ENCODE results near the gene MCM9. TPM values are rescaled to one million over a fixed set of nuclear protein-coding genes. Genes with fewer than 3 reads are reported as not detected.

Gene MCM9
- total and polyA plus RNA-seq, 2 of the 13 experiments (the other 11 are each of a cell fraction or from before 2014, with no cell fraction given) = 3.8 to 17.2 TPM

GRCh38 chr6:118905084-118905483, 29.9 kb downstream of the MCM9 start:
- no peaks in the 10 kb centered on the region for H3K9me3 ChIP-seq (ENCODE audit: low read length)
- no peak for DNase-seq (ENCODE audit: low spot score)
- ChIA-PET POLR2A (no interaction called here), CTCF (ENCODE audit: low intra/inter-chr PET ratio, low total read pairs) (no interaction called here)
- H3K4me3 ChIP-seq (replicated peaks in 1 of 3; ENCODE audit: insufficient read depth in 1 of 3, low read depth in 2 of 3, low read length in 3 of 3) = no peak overlapping the region
- peaks cover 17 to 82% of the 10 kb centered on the region in 2 experiments for H3K36me3 ChIP-seq (replicated peaks in 1 of 2; ENCODE audit: control insufficient read depth in 1 of 2, insufficient read depth in 2 of 2, low read length in 2 of 2)
- intact Hi-C loops (cut with micrococcal nuclease; ENCODE audit: unreplicated experiment) (no loop called here), in situ Hi-C loops (cut with HindIII; ENCODE audit: extremely low pct_ligation_motif_present, low pct_unique_long_range_greater_than_20kb) (no loop called here)
- no peak for ATAC-seq
- H3K27me3 ChIP-seq (ENCODE audit: control insufficient read depth in 1 of 2, insufficient read depth in 2 of 2, low read length in 2 of 2) = no peaks in the 10 kb centered on the region
- H2AFZ ChIP-seq (ENCODE audit: low read length) = no peak overlapping the region
- H3K4me1 ChIP-seq (ENCODE audit: insufficient read depth, low read length) = peaks cover 11% of the 10 kb centered on the region
- BruUV-seq (replicated peaks) = no TSS peak
- no peak for FAIRE-seq
- no peak overlapping the region for H3K27ac ChIP-seq (ENCODE audit: extremely low read length, insufficient read depth, low read length)
- H3K9ac ChIP-seq (ENCODE audit: insufficient read depth, low read depth, low read length) = no peak overlapping the region
- H3K4me2 ChIP-seq (ENCODE audit: low read depth, low read length) = no peak overlapping the region
- H4K20me1 ChIP-seq (ENCODE audit: insufficient read depth, low read length) = peaks cover 3% of the 10 kb centered on the region; the same call in 1 of the 2 replicates
- peaks cover 25% of the 10 kb centered on the region for H3K79me2 ChIP-seq (ENCODE audit: insufficient read depth, low read length)
- TF ChIP-seq HNF4G (IDR thresholded peaks at IDR 0.05; ENCODE audit: borderline replicate concordance, low read depth, low read length) (no peak), HNF4G (CRISPR knock-in tag; IDR thresholded peaks at IDR 0.05; ENCODE audit: borderline replicate concordance, low read depth) (no peak), ZBTB10 (CRISPR knock-in tag; IDR thresholded peaks at IDR 0.05; ENCODE audit: borderline replicate concordance) (no peak), BHLHE40 (IDR thresholded peaks at IDR 0.05; ENCODE audit: low read length) (no peak), GLMP (CRISPR knock-in tag; IDR thresholded peaks at IDR 0.05; ENCODE audit: borderline replicate concordance) (no peak), GZF1 (CRISPR knock-in tag; IDR thresholded peaks at IDR 0.05) (no peak), ZNF275 (CRISPR knock-in tag; IDR thresholded peaks at IDR 0.05; ENCODE audit: borderline replicate concordance) (no peak), SUZ12 (IDR thresholded peaks at IDR 0.05; ENCODE audit: low read depth, low read length) (no peak), ZNF75D (CRISPR knock-in tag; IDR thresholded peaks at IDR 0.05; ENCODE audit: borderline replicate concordance) (no peak), HNRNPUL1 (IDR thresholded peaks at IDR 0.05; ENCODE audit: low read depth, low read length) (no peak), GABPB1 (CRISPR knock-in tag; IDR thresholded peaks at IDR 0.05) (no peak), SP140L (CRISPR knock-in tag; IDR thresholded peaks at IDR 0.05; ENCODE audit: borderline replicate concordance) (no peak), UBTF (CRISPR knock-in tag; IDR thresholded peaks at IDR 0.05) (no peak), REST (IDR thresholded peaks at IDR 0.05; ENCODE audit: borderline replicate concordance in 1 of 2, low read depth in 1 of 2, low read length in 2 of 2) (no peak)
